ENCODE data around the gene SLC5A10.
A peak's percentile ranks its signal among the peaks of the same experiment; 100 is the strongest.

Gene SLC5A10

GRCh38 chr17:19004421-19005136 lies 52.6 kb downstream of the SLC5A10 start, which contains the start of gene FAM83G:
Gene FAM83G, minus strand, starts transcription at chr17:19004764. Its CDS starts 723 bp downstream, at chr17:19004041.
- peak; percentile 91 to 94 for ATAC-seq

- ATAC-seq, result no peak
Observed at GRCh38 chr17:19005137-19005773, 53.3 kb downstream of the SLC5A10 start.

- no peak for ATAC-seq
Observed at GRCh38 chr17:19005789-19006430, 53.9 kb downstream of the SLC5A10 start.

GRCh38 chr17:19006698-19007097 lies 54.7 kb downstream of the SLC5A10 start:
- ATAC-seq, result no peak

- ATAC-seq, result no peak
Observed at GRCh38 chr17:19009970-19010369, 58.0 kb downstream of the SLC5A10 start.

GRCh38 chr17:19010729-19011505 lies 59.0 kb downstream of the SLC5A10 start:
- no peak for ATAC-seq

GRCh38 chr17:19011581-19011980 lies 59.6 kb downstream of the SLC5A10 start:
- ATAC-seq, result no peak

GRCh38 chr17:19012171-19013080 lies 60.5 kb downstream of the SLC5A10 start:
- no peak for ATAC-seq

GRCh38 chr17:19013226-19013625 lies 61.3 kb downstream of the SLC5A10 start:
- no peak for ATAC-seq

- ATAC-seq, result no peak
Observed at GRCh38 chr17:19013806-19014627, 62.1 kb downstream of the SLC5A10 start.

- ATAC-seq, result no peak
Observed at GRCh38 chr17:19014628-19015215, 62.8 kb downstream of the SLC5A10 start.

- no peak for ATAC-seq
Observed at GRCh38 chr17:19015428-19015827, 63.5 kb downstream of the SLC5A10 start.

- no peak for ATAC-seq
Observed at GRCh38 chr17:19016297-19016696, 64.3 kb downstream of the SLC5A10 start.

- ATAC-seq, result no peak
Observed at GRCh38 chr17:19016881-19017280, 64.9 kb downstream of the SLC5A10 start.

- ATAC-seq, result no peak
Observed at GRCh38 chr17:19017401-19017800, 65.4 kb downstream of the SLC5A10 start.

- ATAC-seq, result no peak
Observed at GRCh38 chr17:19017804-19018599, 66.0 kb downstream of the SLC5A10 start.

GRCh38 chr17:19018600-19018950 lies 66.6 kb downstream of the SLC5A10 start:
- no peak for ATAC-seq

- no peak for ATAC-seq
Observed at GRCh38 chr17:19019041-19019941, 67.3 kb downstream of the SLC5A10 start.

- ATAC-seq, result no peak
Observed at GRCh38 chr17:19020016-19020415, 68.1 kb downstream of the SLC5A10 start.

Data from activated CD4-positive, CD25-positive, alpha-beta regulatory T cell treated with anti-CD3 and anti-CD28 coated beads, Interleukin-2, amount 50 U/mL, for 24 hours (primary cell).